Stimulated activated CD8-positive, alpha-beta memory T cell treated with anti-CD3 and anti-CD28 coated beads, Interleukin-2, amount 100 ng/mL, for 48 hours (primary cell): ENCODE measurements around the gene SYMPK.
"Not testable (repeated sequence)": the region's sequence is repeated elsewhere in the genome, so short reads cannot be mapped to it uniquely, and the experiment has no call there.

Source experiments
- DNase-seq, 2 donors: peaks; one replicate each; pipeline ENCODE4 v3.0.0-alpha.2; 2020; ENCODE audit warnings: low read depth in 2 of 2

SYMPK gene

DNA sequence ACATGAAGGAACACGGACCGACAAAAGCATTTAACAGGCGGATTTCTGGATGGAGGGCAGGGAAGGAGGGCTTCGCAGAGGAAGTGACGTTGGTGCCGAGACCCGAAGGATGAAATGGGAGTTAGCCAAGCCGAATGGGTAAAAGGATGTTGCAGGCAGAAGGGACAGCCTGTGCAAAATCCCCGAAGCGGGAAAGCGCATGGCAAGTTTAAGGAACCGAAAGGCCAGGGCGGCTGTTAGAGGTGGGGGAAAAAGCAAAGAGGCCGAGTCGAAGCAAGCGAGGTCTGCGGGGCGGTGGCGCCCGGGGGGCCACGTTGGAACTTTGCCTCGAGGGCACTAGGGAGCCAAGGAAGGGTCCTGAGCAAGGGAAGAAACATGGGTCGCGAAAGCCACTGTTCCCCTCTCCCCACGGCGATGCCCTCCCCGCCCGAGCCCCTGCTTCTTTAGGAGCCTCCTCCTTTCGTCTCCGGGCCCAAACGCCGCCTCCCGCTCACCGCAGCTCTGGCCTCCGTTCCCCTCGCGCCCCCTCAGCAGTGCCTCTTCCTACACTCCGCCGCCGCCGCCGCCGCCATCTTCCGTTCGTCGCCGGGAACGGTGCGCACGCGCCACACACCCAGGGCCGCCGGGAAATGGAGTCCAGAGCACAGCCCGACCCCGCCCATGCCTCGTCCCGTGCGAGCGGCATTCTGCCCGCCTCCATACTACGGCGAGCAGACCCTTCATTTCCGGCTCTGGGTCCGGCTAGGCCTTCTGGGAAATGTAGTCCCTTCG lies at the start of gene SYMPK:
Gene SYMPK (minus strand): TSS at position 584 of the 771 bp plus-strand sequence. CDS start 8,652 bp downstream, outside the sequence.
- DNase-seq, result peak; percentile 98

- no peak for DNase-seq
Observed at GRCh38 chr19:45911291-45911690, 48.3 kb upstream of the SYMPK start.

- DNase-seq, result no peak
Observed at GRCh38 chr19:45908956-45909355, 46.0 kb upstream of the SYMPK start.

GRCh38 chr19:45906221-45906620 lies 43.3 kb upstream of the SYMPK start:
- no peak for DNase-seq

DNA sequence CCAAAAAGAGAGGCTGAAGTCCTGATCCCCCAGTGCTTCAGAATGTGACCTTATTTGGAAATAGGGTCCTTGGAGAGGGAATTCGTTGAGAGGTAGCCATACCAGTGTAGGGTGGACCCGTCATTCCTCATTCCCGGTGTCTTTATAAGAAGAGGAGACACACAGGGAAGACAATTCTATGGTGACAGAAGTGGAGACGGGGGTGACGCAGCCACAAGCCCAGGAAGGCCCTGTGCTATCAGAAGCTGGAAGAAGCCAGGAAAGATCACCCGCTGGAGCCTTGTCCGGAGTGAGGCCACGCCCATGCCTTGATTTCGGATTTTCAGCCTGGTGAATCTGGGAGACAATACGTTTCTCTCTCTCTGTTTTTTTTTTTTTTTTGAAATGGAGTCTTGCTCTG lies 42.1 kb upstream of the SYMPK start:
- DNase-seq, result no peak

DNA sequence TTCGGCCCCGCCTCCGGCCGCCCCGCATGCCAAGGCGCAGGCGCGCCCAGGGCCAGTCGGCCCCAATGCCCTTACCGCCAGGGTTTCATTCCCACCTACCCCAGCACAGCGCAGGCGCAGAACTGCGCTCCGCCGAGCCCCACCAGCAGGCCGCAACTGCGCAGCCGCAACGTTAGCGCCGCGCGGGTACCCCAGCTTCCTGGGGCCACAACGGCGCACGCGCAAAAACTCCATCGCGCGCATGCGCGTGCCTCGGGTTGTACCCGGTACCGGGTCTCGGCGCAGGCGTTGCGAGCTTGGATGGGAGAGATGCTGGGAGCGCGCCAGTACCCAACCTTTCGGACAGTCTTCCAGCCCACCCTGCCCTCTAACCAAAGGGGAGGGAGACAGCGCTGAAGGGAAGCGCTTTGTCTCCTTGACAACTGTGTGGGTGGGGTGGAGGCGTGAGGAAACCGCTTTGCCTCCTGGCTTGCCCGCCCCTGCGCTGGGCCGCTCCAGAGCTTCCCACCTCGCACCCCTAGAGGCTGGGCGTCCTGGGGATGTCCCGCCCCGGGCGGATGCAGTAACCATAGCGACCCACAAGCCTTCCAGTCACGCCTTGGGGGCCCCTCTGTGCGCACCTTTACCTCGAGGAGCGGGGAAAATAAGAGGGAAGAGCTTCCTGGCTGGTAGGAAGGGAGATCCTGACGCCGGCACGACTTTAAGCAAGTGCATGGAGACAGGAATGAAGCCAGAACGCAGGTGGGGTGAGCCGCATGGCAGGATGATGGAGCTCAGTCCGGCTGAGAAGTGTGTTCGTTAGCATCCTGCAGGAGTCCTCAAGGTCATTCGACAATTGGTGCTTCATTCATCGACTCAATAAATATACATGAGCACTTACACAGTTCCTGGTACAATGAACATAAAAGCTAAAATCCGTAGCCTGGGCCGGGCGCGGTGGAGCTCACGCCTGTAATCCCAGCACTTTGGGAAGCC lies 40.0 kb upstream of the SYMPK start:
- DNase-seq, result peak; percentile 99 to 100

GRCh38 chr19:45901912-45902650 lies 39.1 kb upstream of the SYMPK start, which contains the start of gene MYPOP:
TSS of gene MYPOP (minus strand) at chr19:45902613. CDS start at chr19:45901773, 840 bp downstream.
- no peak for DNase-seq

GRCh38 chr19:45901432-45901911 lies 38.5 kb upstream of the SYMPK start:
- DNase-seq, result no peak

DNA sequence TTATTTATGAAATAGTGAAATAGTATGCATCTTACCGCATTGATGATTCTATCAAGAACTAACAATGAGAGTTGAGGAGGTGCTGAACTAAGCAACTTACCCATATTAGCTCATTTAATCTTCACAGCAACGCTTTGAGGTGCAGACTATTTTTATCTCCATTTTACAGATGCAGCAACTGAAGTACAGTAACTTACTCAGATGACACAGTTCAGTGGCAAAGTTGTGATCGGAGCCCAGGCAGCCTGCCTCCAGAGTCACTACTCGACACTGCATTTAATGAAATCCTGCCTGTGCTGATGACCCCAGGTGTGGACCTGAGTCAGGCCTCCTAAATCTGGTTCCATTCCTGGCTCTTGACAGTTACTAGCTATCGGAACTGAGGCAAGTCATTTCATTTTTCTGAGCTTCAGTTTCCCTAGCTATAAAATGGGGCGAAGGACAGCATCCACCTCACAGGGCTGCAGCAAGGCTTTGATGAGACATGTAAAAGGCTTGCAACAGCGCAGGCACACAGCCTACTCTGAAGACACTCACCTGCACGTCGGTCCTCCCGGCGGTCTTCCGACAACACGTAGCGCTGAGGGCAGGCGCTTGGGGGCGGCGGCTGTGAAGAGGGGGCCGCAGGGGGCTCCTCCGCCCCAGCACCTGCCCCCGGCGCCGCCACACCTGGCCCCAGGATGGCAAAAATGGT lies 37.9 kb upstream of the SYMPK start:
- no peak for DNase-seq

- no peak for DNase-seq
Observed at GRCh38 chr19:45899919-45900589, 37.1 kb upstream of the SYMPK start.

DNA sequence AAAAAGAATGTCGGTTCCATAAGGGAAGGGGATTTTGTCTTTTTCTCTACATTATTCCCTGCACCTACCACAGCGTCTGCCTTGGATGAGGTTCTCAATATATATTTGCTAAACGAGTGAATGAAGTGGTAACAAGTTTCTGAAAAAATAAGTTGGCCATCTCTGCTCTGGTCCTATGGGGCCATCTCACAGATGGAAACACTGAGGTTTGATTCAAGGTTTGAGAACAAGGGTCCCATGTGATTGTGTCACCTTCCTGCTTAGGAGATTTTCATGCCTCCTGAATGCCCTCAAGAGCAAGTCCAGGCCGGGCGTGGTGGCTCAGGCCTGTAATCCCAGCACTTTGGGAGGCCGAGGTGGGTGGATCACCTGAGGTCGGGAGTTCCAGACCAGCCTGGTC lies 36.3 kb upstream of the SYMPK start:
- no peak for DNase-seq

DNA sequence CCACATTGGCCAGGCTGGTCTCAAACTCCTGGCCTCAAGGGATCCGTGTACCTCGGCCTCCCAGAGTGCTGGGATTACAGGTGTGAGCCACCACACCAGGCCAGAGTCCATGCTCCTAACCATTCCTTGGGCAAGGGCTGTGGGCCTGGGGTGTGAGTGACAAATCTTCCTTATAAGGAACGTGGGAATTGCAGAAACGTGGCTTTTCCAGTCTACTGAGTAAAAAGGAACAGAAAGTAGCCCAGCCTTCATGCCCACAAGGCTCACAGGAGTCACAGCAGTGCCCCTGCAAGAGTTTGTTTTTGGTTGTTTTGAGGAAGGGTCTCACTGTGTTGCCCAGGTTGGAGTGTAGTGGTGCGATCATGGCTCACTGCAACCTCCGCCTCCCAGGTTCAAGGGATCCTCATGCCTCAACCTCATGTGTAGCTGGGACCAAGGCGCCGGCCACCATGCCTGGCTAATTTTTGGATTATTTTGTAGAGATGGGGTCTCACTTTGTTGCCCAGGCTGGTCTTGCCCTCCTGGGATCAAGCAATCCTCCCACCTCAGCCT lies 34.4 kb upstream of the SYMPK start:
- no peak for DNase-seq

DNA sequence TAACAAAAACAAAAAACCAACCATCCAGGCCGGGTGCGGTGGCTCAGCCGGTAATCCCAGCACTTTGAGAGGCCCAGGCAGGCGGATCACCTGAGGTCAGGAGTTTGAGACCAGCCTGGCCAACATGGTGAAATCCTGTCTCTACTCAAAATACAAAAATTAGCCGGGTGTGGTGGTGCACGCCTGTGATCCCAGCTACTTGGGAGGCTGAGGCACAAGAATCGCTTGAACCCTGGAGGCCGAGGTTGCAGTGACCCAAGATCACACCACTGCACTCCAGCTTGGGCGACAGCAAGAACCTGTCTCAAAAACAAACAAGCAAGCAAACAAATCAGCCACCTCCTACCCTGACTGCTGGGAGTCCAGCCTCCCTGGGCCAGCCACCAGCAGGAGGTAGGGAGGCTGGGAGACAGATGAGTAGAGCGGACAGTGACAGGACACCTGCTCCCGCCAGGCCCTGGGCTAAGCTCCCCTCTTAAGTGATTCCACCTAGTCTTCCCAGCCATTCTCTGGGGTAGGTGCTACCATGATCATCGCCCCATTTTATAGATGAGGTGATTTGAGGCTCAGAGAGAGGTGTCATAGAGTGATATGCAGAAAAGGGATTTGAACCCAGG lies 33.1 kb upstream of the SYMPK start:
- DNase-seq, result not testable (repeated sequence)

GRCh38 chr19:45895519-45895972 lies 32.6 kb upstream of the SYMPK start:
- DNase-seq, result no peak

DNA sequence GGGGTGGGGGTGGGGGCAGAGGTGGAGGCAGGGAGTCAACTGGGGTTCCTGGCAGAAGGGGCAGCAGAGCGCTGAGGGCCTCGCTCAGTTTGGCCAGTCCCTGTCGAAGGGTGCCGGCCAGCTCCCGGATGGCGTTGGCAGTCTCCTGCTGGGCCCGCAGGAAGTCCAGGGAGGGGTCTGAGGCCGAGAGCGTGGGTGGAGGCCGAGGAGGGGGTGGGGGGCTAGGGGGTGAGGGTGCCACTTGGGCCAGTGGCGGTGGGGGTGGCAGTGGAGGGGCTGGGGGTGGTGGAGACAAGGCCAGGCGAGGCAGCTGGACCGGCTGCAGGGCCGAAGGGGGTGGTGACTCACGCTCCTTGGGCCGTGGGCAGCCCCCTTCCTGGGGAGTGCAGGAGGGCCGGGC lies 27.9 kb upstream of the SYMPK start:
- DNase-seq, result no peak

GRCh38 chr19:45889210-45889885 lies 26.4 kb upstream of the SYMPK start:
- DNase-seq, result no peak

DNA sequence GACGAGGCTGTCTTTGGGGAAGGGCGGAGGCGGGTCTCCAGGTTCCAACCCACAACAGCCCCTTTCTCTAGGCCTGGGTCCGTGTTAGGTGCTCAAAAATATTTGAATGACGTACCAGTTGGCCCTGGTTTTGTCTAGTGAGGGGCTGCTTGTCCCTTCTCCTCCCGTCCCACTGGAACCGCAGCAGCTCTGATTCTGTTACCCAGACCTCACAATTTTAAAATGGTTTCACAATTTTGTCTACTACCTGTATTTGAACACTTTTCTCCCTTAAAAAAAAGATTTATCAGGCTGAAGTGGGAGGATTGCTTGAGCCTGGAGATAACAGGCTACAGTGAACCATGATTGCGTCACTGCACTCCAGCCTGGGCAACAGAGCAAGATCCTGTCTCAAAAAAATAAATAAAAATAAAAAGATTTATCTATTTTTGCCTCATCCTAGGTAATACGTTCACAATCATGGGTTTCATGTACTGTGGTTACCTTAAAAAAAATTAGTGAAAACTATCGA lies 24.3 kb upstream of the SYMPK start:
- no peak for DNase-seq

DNA sequence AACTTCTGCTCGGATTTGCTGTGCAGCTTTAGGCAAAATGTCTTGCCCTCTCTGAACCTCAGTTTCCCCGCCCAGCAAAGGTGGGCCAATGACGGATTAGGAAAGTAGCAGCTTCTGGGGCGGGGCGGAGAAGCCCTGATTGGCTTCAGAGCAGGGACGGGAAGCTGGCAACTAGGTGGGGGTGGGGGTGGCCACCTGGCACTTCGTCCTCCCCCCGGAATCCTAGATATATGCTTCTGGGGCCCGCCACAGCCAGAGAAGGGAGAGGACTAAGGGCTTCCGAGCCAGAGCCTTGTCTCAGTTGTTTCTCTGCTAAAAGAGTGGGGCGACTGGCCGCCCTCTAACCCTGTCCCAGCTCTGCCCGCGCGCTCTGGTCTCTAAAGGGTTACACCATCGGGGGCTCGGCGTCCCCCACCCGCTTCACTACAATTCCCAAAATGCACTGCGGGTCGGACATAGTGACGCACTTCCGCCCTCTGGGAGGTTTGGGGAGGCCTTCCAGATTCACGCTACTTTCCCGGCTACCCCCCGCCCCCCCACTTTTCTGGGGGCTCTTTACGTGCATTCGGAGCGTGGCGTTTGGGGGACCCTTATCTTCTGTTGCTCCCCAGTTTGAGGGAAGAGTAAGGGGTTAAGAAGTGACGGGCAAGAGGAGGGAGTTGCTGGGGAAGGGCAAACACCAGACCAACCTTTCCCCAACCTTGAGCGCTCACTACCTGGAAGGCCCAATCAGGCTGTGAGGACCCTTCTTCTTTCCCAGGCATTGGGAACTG lies 23.7 kb upstream of the SYMPK start:
- peak; percentile 78 to 82 for DNase-seq
